Measurements from ENCODE around the gene CPSF3. TPM values are rescaled to one million over a fixed set of nuclear protein-coding genes. Genes with fewer than 3 reads are reported as not detected.

The CPSF3 gene
- total RNA-seq, 1 experiment from 2014 or later, result 31.1 TPM

DNA sequence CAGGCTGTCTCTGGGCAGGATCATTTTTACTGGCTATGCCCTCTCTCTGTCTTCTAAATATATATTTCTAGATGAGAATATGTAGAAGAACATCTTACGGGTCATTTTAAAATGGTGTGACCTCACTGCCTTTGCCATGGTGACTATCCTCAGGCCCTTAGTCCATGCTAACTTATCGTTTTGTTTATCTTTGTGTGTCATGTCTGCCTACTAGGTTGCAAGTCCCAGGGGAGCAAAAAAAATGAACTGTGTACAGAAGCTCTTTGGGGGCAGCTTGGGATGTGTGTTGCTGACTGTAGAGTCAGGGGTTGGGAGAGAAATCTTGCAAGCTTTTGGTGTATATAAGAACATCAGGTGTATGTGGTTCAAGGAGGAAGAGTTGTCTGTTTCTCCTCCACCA lies 11.0 kb downstream of the CPSF3 start:
- no peak for DNase-seq
- H3K36me3 ChIP-seq, result peaks cover 64% of the 10 kb centered on the region

DNA sequence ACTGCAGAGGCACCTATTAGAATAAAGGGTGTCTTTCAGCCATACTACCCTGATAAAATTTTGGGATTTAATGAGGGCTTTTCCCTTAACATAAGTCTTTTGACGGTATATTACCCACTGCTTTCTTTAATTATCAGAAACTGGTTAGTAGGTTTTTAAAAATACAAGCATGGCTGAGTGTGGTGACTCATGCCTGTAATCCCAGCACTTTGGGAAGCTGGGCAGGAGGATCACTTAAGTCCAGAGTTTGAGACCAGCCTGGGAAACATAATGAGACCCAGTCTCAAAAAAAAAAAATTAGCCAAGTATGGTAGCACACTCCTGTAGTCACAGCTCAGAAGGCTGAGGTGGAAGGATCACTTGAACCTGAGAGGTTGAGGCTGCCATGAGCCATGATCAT lies 16.1 kb downstream of the CPSF3 start:
- H3K27me3 ChIP-seq, result no peaks in the 10 kb centered on the region
- H3K4me3 ChIP-seq, result no peak overlapping the region
- no peaks in the 10 kb centered on the region for H3K9me3 ChIP-seq
- H3K36me3 ChIP-seq, result peaks cover 59% of the 10 kb centered on the region
- peak; percentile 37 for DNase-seq

More for the DNA sequence above, 11.0 kb downstream of the CPSF3 start:
- no peaks in the 10 kb centered on the region for H3K27me3 ChIP-seq
- H3K4me3 ChIP-seq, result no peak overlapping the region
- no peaks in the 10 kb centered on the region for H3K9me3 ChIP-seq

DNA sequence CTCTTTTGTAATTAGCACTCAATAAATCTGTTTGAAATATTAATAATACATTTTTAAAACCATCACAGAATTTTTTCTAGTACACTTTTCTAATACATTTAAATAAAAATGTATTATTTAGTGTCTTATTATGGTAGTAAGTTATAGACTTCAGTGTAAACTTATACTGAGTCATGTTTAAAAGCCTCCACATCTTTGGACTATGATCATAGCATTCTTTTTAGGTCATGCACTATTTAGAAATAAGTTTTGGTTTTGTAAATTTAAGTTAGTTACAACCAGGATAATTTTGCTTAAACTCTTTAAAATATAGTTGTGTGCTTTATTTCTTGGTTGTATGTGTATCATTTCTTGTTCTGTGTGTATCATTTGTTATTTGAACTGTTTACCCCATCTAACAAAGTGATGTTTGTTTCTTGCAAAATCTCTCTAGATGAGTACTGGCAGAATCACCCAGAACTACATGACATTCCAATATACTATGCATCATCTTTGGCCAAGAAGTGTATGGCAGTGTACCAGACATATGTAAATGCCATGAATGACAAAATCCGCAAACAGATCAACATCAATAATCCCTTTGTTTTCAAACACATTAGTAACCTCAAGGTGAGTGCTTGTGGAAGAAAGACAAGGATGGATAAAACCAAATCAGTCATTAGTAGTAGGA lies 16.7 kb downstream of the CPSF3 start:
- H3K36me3 ChIP-seq, result peaks cover 66% of the 10 kb centered on the region
- no peak for DNase-seq
- no peak overlapping the region for H3K4me3 ChIP-seq
- H3K9me3 ChIP-seq, result no peaks in the 10 kb centered on the region
- no peaks in the 10 kb centered on the region for H3K27me3 ChIP-seq

DNA sequence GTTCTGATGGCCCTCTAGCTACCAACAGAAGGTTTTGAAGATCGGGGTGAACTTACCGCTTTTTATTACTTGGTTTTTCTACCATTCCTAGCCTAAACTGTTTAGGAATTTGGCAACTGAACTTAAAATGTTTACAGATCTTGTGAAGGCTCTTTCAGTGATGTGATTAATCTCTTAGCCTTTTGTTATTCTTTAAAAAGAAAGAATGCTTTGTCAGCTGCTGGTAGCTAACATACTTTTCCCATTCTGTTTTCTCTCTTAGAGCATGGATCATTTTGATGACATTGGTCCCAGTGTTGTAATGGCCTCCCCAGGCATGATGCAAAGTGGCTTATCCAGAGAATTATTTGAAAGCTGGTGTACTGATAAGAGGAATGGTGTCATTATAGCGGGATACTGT lies 18.1 kb downstream of the CPSF3 start:
- DNase-seq, result no peak

DNA sequence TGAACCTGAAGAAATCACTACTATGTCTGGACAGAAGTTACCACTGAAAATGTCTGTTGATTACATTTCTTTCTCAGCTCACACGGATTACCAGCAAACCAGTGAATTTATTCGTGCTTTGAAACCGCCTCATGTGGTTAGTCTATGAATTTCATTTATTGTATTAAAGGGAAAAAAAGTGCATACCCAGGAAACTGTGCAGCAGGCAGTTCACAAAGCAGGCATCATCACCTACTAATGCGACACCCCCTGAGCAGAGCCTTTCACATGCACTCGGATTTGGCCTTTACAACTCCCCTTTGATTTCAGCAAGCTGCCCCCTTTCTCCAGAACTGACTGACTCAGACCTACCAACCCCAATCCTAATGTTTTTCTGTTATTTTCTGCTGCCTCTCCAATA lies 20.1 kb downstream of the CPSF3 start:
- H3K36me3 ChIP-seq, result peaks cover 53% of the 10 kb centered on the region
- H3K4me3 ChIP-seq, result no peak overlapping the region
- DNase-seq, result no peak
- H3K27me3 ChIP-seq, result no peaks in the 10 kb centered on the region
- H3K9me3 ChIP-seq, result no peaks in the 10 kb centered on the region

More for the DNA sequence above, 18.1 kb downstream of the CPSF3 start:
- Histone ChIP-seq H3K9me3 (no peaks in the 10 kb centered on the region), H3K27me3 (no peaks in the 10 kb centered on the region), H3K36me3 (peaks cover 65% of the 10 kb centered on the region), H3K4me3 (no peak overlapping the region)

DNA sequence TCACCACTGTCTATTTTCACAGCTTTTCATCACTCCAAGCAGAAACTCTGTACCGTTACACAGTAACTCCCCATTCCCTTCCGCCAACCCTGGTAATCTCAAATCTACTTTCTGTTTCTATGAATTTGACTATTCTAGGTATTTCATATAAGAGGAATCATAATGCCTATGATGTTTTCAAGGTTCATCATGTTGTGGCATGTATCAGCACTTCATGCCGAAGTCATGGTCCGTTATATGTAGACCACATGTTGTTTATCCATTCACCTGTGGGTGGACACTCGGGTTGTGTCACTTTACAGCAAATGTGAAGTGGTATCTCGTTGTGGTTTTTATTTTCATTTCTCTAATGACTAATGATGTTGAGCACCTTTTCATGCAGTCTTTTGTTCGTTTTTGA lies 21.6 kb downstream of the CPSF3 start:
- Histone ChIP-seq H3K36me3 (peaks cover 56% of the 10 kb centered on the region), H3K27me3 (no peaks in the 10 kb centered on the region), H3K4me3 (no peak overlapping the region), H3K9me3 (no peaks in the 10 kb centered on the region)
- DNase-seq, result no peak

DNA sequence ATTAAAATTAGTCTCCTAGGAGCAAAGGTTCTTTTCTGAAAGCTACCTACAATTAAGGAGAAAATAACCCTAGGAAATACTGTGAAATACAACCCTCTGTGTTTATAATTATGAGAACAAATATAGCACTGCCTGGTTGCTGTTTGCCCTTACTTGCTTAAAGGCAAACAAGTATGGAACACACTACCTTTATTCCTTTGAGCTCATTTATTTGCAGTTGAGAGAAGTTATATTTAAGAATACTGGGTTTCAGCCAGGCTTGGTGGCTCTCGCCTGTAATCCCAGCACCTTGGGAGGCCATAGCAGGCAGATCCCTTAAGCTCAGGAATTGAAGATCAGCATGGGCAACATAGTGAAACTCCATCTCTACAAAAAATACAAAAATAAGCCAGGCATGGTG lies 27.8 kb downstream of the CPSF3 start:
- Histone ChIP-seq H3K36me3 (peaks cover 33% of the 10 kb centered on the region), H3K27me3 (no peaks in the 10 kb centered on the region)

DNA sequence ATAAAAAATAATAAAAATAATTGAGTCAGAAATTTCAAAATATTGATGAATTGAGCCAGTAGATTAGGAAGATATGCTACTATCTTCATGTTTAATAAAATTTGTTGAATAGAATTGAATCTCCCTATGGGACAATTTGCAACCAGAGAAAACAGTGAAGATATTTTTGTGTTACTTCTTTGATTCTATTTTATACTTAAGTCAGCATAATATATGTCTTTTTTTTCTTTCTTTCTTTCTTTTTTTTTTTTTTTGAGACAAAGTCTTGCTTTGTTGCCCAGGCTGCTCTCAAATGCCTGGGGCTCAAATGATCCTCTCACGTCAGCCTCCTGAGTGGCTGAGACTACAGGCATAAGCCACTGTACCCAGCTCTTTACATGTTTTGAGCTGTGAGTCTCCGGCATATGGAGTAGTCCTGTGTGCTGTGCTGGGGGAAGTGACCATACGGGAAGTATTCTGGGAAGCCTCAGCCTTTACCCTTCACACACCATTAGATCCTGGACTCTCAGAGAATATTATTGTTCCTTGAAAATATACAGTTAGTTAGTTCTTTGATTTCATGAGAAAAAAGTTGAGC lies 37.1 kb downstream of the CPSF3 start:
- no peaks in the 10 kb centered on the region for H3K27me3 ChIP-seq
- peaks cover 27% of the 10 kb centered on the region for H3K36me3 ChIP-seq
- no peak for DNase-seq
- H3K4me3 ChIP-seq, result no peak overlapping the region
- H3K9me3 ChIP-seq, result no peaks in the 10 kb centered on the region

More for the DNA sequence above, 27.8 kb downstream of the CPSF3 start:
- DNase-seq, result no peak
- Histone ChIP-seq H3K9me3 (no peaks in the 10 kb centered on the region), H3K4me3 (no peak overlapping the region)

DNA sequence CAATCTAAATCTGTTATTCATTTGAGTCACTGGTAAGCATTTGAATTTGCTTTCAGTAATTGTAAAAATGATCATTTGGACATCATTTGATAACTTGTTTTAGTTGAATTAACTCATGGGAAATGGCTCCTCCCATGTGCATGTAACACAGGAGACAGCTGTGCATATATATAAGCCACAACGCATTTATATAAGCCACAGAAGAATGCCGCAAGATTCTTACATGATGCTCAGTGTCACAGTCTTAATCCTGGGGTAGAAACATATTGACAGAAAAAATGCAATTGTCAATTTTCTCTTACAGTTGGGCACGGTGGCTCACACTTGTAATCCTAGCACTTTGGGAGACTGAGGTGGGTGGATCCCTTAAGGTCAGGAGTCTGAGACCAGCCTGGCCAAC lies 37.6 kb downstream of the CPSF3 start:
- Histone ChIP-seq H3K27me3 (no peaks in the 10 kb centered on the region), H3K36me3 (peaks cover 29% of the 10 kb centered on the region), H3K4me3 (no peak overlapping the region), H3K9me3 (no peaks in the 10 kb centered on the region)
- no peak for DNase-seq

DNA sequence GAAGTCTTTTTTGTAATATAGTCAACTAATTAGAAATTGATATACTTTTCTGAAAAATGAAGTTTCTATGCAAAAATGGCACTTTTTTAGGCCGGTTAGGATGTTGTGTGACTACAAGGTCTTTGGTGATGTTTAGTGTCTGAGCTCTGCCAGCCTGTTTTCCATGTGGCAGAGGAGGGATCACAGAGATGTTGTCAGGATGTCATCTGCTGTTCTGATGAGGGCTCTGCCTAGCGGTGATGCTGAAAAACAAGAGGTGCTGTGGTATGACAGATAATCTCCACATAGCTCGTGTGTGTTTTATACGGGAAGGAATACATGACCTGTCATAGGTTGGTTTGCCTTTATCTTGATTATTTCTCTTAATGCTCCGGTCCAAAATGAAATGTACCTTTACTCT lies 38.9 kb downstream of the CPSF3 start:
- no peak for DNase-seq
- Histone ChIP-seq H3K4me3 (no peak overlapping the region), H3K27me3 (no peaks in the 10 kb centered on the region), H3K36me3 (peaks cover 18% of the 10 kb centered on the region), H3K9me3 (no peaks in the 10 kb centered on the region)

DNA sequence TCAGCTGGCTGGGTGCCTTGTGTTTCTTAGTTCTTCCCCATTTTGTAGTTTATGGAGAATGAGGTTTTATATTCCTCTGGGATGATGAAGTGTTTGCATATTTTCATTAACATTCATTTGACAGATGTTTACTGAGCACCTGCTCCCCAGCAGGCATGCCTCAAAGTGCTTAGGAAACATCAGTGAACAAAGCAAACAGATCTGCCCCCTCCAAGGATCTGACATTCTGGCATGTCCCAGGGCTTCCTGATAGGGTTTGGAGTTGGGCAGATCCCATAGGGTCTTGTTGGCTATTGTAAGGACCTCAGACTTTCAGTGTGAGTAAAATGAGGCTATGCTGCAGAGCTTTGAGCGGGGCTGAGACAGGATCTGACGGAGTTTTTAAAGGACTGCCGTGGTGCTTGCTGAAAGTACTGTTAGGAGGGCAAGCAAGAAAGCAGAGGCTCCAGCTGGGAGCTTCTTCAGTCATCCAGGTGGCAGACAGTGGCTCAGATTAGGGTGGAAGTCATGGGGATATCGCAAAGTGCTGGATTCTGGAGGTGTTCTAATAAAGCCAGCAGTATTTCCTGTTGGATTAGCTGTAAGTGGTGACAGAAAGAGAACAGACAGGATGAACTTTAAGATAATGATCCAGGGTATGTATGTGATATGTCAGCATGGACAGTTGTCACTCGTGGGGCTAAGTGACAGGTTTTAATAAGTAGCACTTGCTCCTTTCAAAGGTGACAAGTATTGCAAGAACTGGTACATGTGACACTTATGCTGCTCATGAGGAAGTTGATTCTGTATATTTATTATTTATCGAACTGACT lies 39.6 kb downstream of the CPSF3 start:
- H3K4me3 ChIP-seq, result no peak overlapping the region
- H3K36me3 ChIP-seq, result peaks cover 22% of the 10 kb centered on the region
- no peaks in the 10 kb centered on the region for H3K27me3 ChIP-seq
- no peaks in the 10 kb centered on the region for H3K9me3 ChIP-seq
- no peak for DNase-seq

DNA sequence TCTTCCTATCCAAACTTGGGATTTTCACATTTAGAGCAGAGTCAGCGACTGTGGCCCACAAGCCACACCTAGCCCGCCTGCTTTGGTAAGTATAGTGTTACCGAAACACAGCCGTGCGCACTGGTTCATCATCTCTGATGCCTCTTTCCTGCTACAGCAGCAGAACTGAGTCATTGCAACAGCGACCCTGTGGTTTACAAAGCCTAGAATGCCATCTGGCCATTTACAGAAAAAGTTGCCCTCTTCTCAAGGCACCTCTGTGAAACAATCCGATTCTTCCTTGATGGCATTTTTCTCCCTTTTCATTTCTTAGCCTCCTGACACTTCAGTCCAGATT lies 40.2 kb downstream of the CPSF3 start:
- no peak for DNase-seq
- Histone ChIP-seq H3K36me3 (peaks cover 18% of the 10 kb centered on the region), H3K9me3 (no peaks in the 10 kb centered on the region), H3K4me3 (no peak overlapping the region), H3K27me3 (no peaks in the 10 kb centered on the region)

DNA sequence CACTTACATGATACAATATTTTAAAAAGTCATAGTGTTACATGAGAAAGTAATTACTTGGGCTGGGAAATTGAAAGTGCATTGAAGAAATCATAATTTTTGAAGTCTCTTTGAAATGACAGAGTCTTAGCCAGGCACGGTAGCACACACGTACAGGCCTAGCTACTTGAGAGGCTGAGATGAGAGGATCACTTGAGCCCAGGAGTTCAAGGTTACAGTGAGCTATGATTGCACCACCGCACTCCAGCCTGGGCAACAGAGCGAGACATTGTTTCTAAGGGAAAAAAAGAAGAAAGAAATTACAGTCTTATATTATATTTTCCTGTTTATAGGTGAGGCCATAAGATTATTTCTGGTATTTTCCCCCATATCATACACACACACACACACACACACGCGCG lies 41.7 kb downstream of the CPSF3 start:
- H3K36me3 ChIP-seq, result peaks cover 25% of the 10 kb centered on the region
- H3K9me3 ChIP-seq, result no peaks in the 10 kb centered on the region
- no peak overlapping the region for H3K4me3 ChIP-seq
- no peak for DNase-seq
- H3K27me3 ChIP-seq, result no peaks in the 10 kb centered on the region

DNA sequence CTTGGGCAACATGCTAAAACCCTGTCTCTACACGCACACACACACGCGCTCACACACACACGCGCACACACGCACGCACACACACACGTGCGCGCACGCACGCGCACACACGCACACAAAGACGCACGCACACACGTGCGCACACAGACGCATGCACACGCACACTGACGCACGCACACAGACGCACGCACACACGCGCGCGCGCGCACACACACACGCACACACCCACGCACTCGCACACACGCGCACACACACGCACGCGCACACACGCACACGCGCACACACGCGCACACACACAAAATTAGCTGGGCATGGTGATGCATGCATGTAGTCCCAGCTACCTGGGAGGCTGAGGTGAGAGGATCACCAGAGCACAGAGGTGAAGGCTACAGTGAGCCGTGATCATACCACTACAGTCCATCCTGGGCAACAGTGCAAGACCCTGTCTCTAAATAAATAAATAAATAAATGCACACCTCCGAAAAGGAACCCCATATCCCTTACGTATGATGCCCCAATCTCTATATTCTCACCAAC lies 42.8 kb downstream of the CPSF3 start:
- H3K27me3 ChIP-seq, result no peaks in the 10 kb centered on the region
- H3K4me3 ChIP-seq, result no peak overlapping the region
- peaks cover 21% of the 10 kb centered on the region for H3K36me3 ChIP-seq
- no peaks in the 10 kb centered on the region for H3K9me3 ChIP-seq
- DNase-seq, result no peak

DNA sequence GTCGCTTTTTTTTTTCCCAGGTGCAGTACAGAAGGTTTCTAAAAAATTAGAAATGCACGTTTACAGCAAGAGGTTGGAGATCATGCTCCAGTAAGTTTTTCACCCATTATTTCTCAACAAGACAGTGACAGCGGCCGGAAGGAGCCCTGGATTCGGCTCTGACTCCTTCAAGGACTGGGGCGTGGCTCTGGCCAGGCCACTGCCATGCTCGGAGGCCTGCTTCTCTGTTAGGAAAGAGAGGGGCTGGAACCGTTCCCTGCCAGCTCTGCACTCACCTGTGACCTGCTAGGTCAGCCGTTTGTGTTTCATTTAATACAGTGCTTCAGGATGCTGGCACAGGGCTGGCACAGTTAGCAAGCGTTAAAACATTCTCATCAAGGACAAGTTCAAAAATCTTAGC lies 44.2 kb downstream of the CPSF3 start:
- DNase-seq, result no peak
- no peaks in the 10 kb centered on the region for H3K9me3 ChIP-seq
- H3K36me3 ChIP-seq, result peaks cover 20% of the 10 kb centered on the region
- no peaks in the 10 kb centered on the region for H3K27me3 ChIP-seq
- H3K4me3 ChIP-seq, result no peak overlapping the region

DNA sequence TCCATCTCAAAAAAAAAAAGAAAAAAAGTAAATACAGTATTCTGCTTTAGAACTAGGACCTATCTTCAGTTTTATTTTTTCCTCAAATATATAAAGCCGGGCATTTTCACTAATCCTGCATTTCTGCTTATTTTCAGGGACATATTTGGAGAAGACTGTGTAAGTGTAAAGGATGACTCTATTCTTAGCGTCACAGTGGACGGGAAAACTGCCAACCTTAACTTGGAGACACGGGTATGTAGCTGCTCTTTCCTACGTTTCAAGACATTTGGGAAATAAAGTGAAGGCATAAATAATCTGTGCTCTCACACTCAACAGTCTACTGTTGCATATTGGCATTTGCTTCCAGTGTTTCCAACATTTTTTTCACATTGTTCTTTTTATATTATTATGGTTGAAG lies 47.8 kb downstream of the CPSF3 start:
- Histone ChIP-seq H3K9me3 (0 out of 2 replicates have a peak, but pooled peaks cover 1% of the 10 kb centered on the region), H3K36me3 (peaks cover 34% of the 10 kb centered on the region), H3K4me3 (no peak overlapping the region), H3K27me3 (no peaks in the 10 kb centered on the region)
- DNase-seq, result no peak

DNA sequence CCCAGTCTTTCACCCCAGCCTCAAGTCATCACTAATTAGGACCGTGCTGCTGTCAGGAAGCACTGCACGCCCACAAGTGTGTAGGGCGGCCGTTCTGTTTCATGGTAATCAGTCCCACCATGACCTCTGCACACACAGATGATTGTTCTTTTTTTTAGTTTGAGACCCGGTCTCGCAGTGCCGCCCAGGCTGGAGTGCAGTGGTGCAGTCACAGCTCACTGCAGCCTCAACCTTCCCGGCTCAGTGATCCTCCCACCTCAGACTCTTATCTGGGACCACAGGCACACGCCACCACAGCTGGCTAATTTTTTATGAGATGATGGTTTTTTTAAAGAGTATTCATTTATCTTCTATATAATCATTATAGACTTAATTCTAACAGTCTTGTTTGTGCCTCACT lies 49.1 kb downstream of the CPSF3 start:
- peaks cover 44% of the 10 kb centered on the region for H3K36me3 ChIP-seq
- no peak for DNase-seq
- no peak overlapping the region for H3K4me3 ChIP-seq
- H3K27me3 ChIP-seq, result no peaks in the 10 kb centered on the region
- peaks cover 8% of the 10 kb centered on the region for H3K9me3 ChIP-seq
